GM23248 (cell line): Measurements from ENCODE around the gene SLC6A18. TPM values are rescaled to one million over a fixed set of nuclear protein-coding genes. Genes with fewer than 3 reads are reported as not detected.

Experiments
- DNase-seq: peaks from one replicate; pipeline ENCODE4 v3.0.0-alpha.2; 2015
- H2AFZ ChIP-seq: fragments of 200-600 bp; sonication (generic); 2 replicates; pipeline ENCODE4 v1.6.1; 2016; ENCODE audit warnings: antibody characterized with exemption
- H3F3A ChIP-seq: fragments of 200-600 bp; sonication (generic); 2 replicates; pipeline ENCODE4 v1.6.1; 2016; ENCODE audit warnings: mild to moderate bottlenecking, antibody characterized with exemption, mixed run types; ENCODE audit not compliant: insufficient read depth
- H3K27ac ChIP-seq: fragments of 200-600 bp; sonication (generic); 2 replicates; pipeline ENCODE4 v1.5.1; 2016; ENCODE audit warnings: mild to moderate bottlenecking
- H3K27me3 ChIP-seq: fragments of 200-600 bp; sonication (generic); replicated peaks from 2 replicates; pipeline ENCODE4 v1.6.1; 2016; ENCODE audit warnings: mild to moderate bottlenecking; ENCODE audit not compliant: insufficient read depth
- H3K36me3 ChIP-seq: fragments of 200-600 bp; sonication (generic); 2 replicates; pipeline ENCODE4 v1.6.1; 2016; ENCODE audit warnings: low read depth, mild to moderate bottlenecking
- H3K4me1 ChIP-seq: fragments of 200-600 bp; sonication (generic); 2 replicates; pipeline ENCODE4 v1.6.1; 2016; ENCODE audit warnings: mild to moderate bottlenecking; ENCODE audit not compliant: insufficient read depth
- H3K4me2 ChIP-seq: fragments of 200-600 bp; sonication (generic); one replicate; pipeline ENCODE4 v1.6.1; 2016; ENCODE audit warnings: mild to moderate bottlenecking; ENCODE audit not compliant: unreplicated experiment
- H3K4me3 ChIP-seq: fragments of 200-600 bp; sonication (generic); 2 replicates; pipeline ENCODE4 v1.5.1; 2016; ENCODE audit warnings: mild to moderate bottlenecking
- H3K79me2 ChIP-seq: fragments of 200-600 bp; sonication (generic); 2 replicates; pipeline ENCODE4 v1.6.1; 2016; ENCODE audit warnings: mild to moderate bottlenecking; ENCODE audit not compliant: insufficient read depth
- H3K9ac ChIP-seq: fragments of 200-600 bp; sonication (generic); 2 replicates; pipeline ENCODE4 v1.6.1; 2016; ENCODE audit warnings: mild to moderate bottlenecking
- H3K9me2 ChIP-seq: fragments of 200-600 bp; sonication (generic); 2 replicates; pipeline ENCODE4 v1.6.1; 2016; ENCODE audit warnings: mixed run types, mild to moderate bottlenecking, moderate library complexity; ENCODE audit not compliant: insufficient read depth
- H3K9me3 ChIP-seq: fragments of 200-600 bp; sonication (generic); one replicate; pipeline ENCODE4 v1.6.1; 2017; ENCODE audit warnings: low read depth
- H4K20me1 ChIP-seq: fragments of 200-600 bp; sonication (generic); 2 replicates; pipeline ENCODE4 v1.6.0; 2016; ENCODE audit not compliant: insufficient read depth
- EZH2 ChIP-seq: fragments of 200-600 bp; sonication (generic); IDR thresholded peaks from 2 replicates; pipeline ENCODE4 v1.6.1; 2018; ENCODE audit warnings: antibody characterized with exemption, mild to moderate bottlenecking; ENCODE audit not compliant: insufficient read depth, poor library complexity, severe bottlenecking
- EZH2phosphoT487 ChIP-seq: fragments of 200-600 bp; sonication (generic); IDR thresholded peaks from 2 replicates; pipeline ENCODE4 v1.6.1; 2018; ENCODE audit warnings: antibody characterized with exemption, moderate library complexity, mild to moderate bottlenecking, low read depth; ENCODE audit not compliant: insufficient read depth
- WGBS, 2 experiments: methylation state at CpG; one replicate each; pipeline ENCODE4 v1.1.6; 2015 to 2017; ENCODE audit warnings: low lambda C conversion rate in 2 of 2, low coverage in 1 of 2; ENCODE audit errors: missing lambda C conversion rate in 2 of 2; 5-methylcytosine and 5-hydroxymethylcytosine counted together
- in situ Hi-C: fragments of 300-500 bp; cut with MboI; formaldehyde crosslinking; loops from 2 replicates; pipeline ENCODE4 v1.15.0; 2020
- polyA plus RNA-seq: library from polyadenylated mRNA; unstranded; fragments of >200 nt; fragmentation: Nextera tagmentation; extraction: Ambion mirVana; gene quantifications from 2 replicates; pipeline ENCODE4 v1.2.1, GENCODE V29; 2016
- total RNA-seq: library from RNA; depleted of rRNA; stranded (reverse); fragments of >200 nt; shearing (Covaris generic); gene quantifications from 2 replicates; pipeline ENCODE4 v1.2.3, GENCODE V29; 2014

Gene SLC6A18
- total and polyA plus RNA-seq, 2 experiments from 2014 or later = not detected

DNA sequence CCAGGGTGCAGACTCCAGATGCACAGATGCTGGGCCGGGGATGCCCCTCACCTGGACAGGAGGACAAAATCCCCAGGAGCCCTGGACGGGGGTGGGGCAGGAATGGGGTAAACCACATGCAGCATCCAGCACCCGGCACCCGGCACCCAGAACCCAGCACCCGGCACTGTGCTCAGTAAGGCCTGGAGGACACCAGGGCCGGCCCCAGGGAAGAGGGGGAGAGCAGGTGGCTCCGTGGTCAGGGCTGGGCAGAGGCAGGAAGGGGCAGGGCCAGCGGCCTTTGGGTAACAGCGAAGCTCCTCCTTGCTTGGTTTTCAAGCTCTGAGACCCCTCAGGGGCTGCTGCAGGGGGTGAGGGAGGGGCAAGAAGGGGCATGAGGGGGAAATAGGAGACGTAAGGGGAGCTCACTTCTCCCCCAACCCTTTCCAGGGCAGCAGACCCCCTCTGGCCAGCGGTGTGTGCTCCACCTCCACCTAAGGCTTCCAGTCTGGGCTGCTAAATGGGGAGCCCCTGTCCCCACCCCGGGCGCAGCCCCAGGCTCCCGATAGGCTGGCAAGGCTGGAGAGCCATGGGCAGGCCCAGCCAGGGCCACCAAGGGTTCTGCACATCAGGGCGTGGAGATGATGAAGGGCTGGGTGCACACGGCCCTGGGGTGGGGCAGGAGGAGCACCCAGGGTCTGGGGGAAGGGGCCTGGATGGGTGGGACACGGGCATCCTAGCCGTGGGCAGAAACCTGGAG lies 41.6 kb upstream of the SLC6A18 start:
- no peak overlapping the region for H3K4me2 ChIP-seq
- in situ Hi-C loops = no loop called here
- no peak overlapping the region for H2AFZ ChIP-seq
- TF ChIP-seq EZH2phosphoT487 (no peak), EZH2 (no peak)
- no peaks in the 10 kb centered on the region for H3K9me2 ChIP-seq
- no peak overlapping the region for H3K27ac ChIP-seq
- no peaks in the 10 kb centered on the region for H3F3A ChIP-seq
- no peak for DNase-seq
- H3K36me3 ChIP-seq = no peaks in the 10 kb centered on the region
- H3K4me1 ChIP-seq = no peaks in the 10 kb centered on the region
- H3K79me2 ChIP-seq = no peaks in the 10 kb centered on the region
- H3K9ac ChIP-seq = no peak overlapping the region
- peaks cover 13% of the 10 kb centered on the region for H3K27me3 ChIP-seq
- H4K20me1 ChIP-seq = no peaks in the 10 kb centered on the region
- no peak overlapping the region for H3K4me3 ChIP-seq
- WGBS, 2 experiments = 43 to 54% methylated on average over 12 to 18 of the region's 18 CpGs
- H3K9me3 ChIP-seq = no peaks in the 10 kb centered on the region

GRCh38 chr5:1184163-1184470 lies 41.1 kb upstream of the SLC6A18 start:
- WGBS, 2 experiments = 74 to 76% methylated on average over 8 of the region's 8 CpGs
- Histone ChIP-seq H2AFZ (no peak overlapping the region), H3K9ac (no peak overlapping the region), H3K36me3 (no peaks in the 10 kb centered on the region), H4K20me1 (no peaks in the 10 kb centered on the region), H3K4me3 (no peak overlapping the region), H3K9me2 (no peaks in the 10 kb centered on the region), H3K4me2 (no peak overlapping the region), H3F3A (no peaks in the 10 kb centered on the region), H3K27me3 (peaks cover 16% of the 10 kb centered on the region), H3K4me1 (no peaks in the 10 kb centered on the region), H3K27ac (no peak overlapping the region), H3K79me2 (no peaks in the 10 kb centered on the region), H3K9me3 (no peaks in the 10 kb centered on the region)
- DNase-seq = no peak
- no peak for TF ChIP-seq EZH2phosphoT487
- TF ChIP-seq EZH2 = no peak
- in situ Hi-C loops = no loop called here

GRCh38 chr5:1184481-1184880 lies 40.7 kb upstream of the SLC6A18 start:
- no peak overlapping the region for H3K27ac ChIP-seq
- no peaks in the 10 kb centered on the region for H3K79me2 ChIP-seq
- H4K20me1 ChIP-seq = no peaks in the 10 kb centered on the region
- TF ChIP-seq EZH2phosphoT487 (no peak), EZH2 (no peak)
- H3K4me3 ChIP-seq = no peak overlapping the region
- peaks cover 19% of the 10 kb centered on the region for H3K27me3 ChIP-seq
- no peaks in the 10 kb centered on the region for H3K9me2 ChIP-seq
- DNase-seq = no peak
- H3K9ac ChIP-seq = no peak overlapping the region
- no peaks in the 10 kb centered on the region for H3K36me3 ChIP-seq
- no peak overlapping the region for H2AFZ ChIP-seq
- 63 to 69% methylated on average over 7 of the region's 7 CpGs for WGBS, 2 experiments
- H3K4me2 ChIP-seq = no peak overlapping the region
- no peaks in the 10 kb centered on the region for H3K4me1 ChIP-seq
- H3F3A ChIP-seq = no peaks in the 10 kb centered on the region
- no peaks in the 10 kb centered on the region for H3K9me3 ChIP-seq
- in situ Hi-C loops = no loop called here

GRCh38 chr5:1185038-1185627 lies 40.0 kb upstream of the SLC6A18 start:
- H3K9ac ChIP-seq = no peak overlapping the region
- TF ChIP-seq EZH2 = no peak
- TF ChIP-seq EZH2phosphoT487 = no peak
- no peak for DNase-seq
- no peaks in the 10 kb centered on the region for H3K9me3 ChIP-seq
- peaks cover 25% of the 10 kb centered on the region for H3K27me3 ChIP-seq
- no peaks in the 10 kb centered on the region for H3K79me2 ChIP-seq
- H3K4me2 ChIP-seq = no peak overlapping the region
- H3F3A ChIP-seq = no peaks in the 10 kb centered on the region
- H3K36me3 ChIP-seq = no peaks in the 10 kb centered on the region
- H3K27ac ChIP-seq = no peak overlapping the region
- in situ Hi-C loops = no loop called here
- WGBS, 2 experiments = 57 to 61% methylated on average over 10 of the region's 10 CpGs
- H3K4me1 ChIP-seq = no peaks in the 10 kb centered on the region
- H4K20me1 ChIP-seq = no peaks in the 10 kb centered on the region
- no peaks in the 10 kb centered on the region for H3K9me2 ChIP-seq
- H3K4me3 ChIP-seq = no peak overlapping the region
- no peak overlapping the region for H2AFZ ChIP-seq
